Bone marrow (tissue), 2 donors: ENCODE measurements around the gene VWA3B.
"Not testable (repeated sequence)": the region's sequence is repeated elsewhere in the genome, so short reads cannot be mapped to it uniquely, and the experiment has no call there.

Source experiments
- DNase-seq, 2 donors: peaks; one replicate each; lab custom pipeline; 2025; lab: John Stamatoyannopoulos, UW

The VWA3B gene

DNA sequence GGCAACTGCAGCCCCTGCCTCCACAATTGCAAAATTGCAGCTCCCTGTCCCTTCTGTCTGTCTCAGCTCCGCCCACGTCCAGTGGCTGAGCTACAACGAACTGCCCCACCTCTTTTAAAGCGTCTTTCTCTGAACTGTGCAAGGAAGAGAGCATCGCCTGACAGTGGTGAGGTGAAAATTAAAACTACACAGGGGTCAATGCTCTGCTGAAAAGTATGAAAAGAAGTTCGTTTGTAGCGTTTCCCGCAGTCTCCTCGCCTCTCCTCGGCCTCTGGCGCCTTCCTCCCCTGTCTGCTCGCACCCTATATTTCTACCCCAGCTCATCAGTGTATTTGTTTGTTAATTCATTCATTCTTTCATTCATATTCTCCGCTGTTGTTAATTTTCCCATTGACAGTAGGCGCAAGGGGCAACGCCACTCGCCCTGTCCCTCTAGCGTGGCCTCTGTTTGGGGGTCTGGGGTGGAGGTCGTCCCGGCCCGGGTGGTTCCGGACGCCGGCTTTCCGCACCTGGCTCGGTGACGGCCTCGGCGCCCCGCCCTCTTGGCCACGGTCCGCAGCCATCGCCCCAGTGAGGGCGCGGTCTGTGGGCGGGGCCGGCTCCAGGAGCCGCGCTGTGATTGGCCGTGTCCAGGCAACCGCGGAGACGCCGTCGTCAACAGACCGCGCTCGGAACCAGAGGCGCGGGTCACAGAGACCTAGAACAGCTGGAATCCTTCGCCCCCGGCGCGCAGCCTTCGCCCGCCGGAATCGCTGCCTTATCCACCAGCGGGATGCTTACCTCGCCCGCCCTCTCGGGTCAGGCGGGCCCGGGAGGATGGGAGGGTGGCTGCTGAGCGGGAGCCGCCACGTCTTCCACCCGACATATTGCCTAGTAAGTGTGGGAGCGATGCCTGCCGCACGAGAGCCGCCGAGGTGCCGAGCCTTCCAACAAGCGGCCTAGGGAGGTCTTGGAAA lies at the start of gene VWA3B:
VWA3B (plus strand) TSS at position 677 of the 956 bp plus-strand sequence. CDS start 5,926 bp downstream, outside the sequence.
- DNase-seq: peak in 1 of 2 donors; percentile 39

GRCh38 chr2:98037206-98037605 lies 49.8 kb upstream of the VWA3B start:
- no peak for DNase-seq

DNA sequence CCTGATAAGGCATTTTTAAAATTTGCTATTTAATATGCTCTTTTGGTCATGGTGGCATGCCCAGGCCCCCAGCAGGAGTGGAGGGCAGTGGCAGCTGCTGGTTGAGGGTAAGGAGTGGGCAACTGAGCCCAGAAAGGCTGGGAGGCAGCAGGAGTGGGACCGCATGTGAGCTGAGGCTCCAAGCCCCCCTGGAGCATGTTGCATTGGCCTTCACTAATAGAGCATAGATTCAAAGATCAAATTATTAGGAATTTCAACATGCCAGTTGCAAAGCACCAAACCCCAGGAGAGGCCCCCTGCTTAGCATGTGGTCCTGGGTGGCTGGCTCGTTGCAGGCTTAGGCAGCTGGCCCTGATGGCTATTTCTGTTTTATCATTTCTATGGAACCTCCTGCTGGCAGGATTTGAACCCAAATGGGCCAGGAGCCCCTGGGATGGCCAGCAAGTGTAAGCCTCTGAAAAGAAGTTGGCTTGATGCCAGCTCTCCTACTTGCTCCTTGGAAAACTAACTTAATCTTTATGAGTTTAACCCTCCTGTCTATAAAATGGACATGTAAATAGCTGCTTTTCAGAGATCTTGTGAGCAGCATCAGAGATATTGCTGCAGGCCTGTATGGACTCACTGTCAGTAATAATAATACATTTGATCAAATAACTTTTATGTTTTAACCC lies 49.2 kb upstream of the VWA3B start:
- DNase-seq: no peak

DNA sequence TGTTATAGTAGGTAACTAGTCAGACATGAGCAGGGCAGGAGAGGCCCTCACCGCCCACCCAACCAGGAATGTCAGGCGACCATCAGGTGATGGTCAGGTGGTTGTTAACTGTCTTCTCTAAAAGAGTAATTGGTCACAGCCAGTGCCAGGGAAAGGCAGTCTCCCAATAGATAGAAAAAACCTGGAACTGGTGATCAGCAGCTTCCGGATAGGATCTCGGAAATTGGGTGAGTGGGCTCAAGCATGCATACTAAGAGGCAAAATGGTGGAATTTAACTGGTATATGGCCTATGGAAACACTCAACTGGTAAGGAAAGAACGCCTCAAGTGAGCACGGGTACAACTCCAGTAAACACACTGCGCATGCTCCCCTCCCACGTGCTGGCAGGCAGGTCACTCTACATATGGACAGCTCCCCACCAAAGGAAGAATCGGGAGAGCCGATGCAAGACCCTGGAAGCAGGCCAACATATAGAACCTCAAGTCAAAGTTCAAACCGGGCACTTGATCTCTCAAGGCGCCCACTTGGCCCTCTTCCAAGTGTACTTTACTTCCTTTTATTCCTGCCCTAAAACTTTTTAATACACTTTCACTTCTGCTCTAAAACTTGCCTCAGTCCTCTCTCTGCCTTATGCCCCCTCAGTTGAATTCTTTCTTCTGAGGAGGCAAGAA lies 47.7 kb upstream of the VWA3B start:
- peak in 1 of 2 donors; percentile 19 for DNase-seq

GRCh38 chr2:98040331-98040939 lies 46.5 kb upstream of the VWA3B start:
- DNase-seq: no peak

GRCh38 chr2:98043101-98043500 lies 43.9 kb upstream of the VWA3B start:
- no peak for DNase-seq

DNA sequence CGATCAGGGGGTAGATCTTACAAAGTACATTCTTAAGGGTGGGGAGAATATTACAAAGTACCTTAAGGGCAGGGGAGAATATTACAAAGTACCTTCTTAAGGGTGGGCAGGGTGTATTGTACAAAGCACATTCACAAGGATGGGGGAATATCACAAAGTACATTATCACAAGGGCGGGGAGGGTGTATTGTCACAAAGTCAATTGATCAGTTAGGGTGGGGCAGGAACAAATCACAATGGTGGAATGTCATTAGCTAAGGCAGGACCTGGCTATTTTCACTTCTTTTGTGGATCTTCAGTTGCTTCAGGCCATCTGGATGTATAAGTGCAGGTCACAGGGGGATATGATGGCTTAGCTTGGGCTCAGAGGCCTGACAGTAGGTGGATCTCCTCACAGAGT lies 42.2 kb upstream of the VWA3B start:
- DNase-seq: not testable (repeated sequence)

DNA sequence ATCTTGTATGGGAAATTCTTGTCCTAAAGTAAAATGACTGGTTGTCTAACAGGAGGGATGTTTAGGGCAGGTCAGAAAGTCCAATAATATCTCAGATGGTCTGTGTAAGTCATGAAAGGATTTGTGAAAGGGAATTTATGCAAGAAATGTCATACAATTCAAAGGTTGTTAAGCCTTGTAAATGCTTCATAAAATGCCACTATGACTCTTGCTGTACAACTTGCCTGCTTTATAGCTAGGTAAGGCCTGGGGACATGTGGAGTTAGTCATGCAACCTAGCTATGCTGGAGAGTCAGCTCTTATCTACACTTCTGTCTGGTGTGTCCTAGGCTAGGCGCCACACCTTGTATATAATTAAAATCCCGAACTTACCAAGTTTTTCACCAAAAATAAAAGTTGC lies 36.9 kb upstream of the VWA3B start:
- DNase-seq: no peak

DNA sequence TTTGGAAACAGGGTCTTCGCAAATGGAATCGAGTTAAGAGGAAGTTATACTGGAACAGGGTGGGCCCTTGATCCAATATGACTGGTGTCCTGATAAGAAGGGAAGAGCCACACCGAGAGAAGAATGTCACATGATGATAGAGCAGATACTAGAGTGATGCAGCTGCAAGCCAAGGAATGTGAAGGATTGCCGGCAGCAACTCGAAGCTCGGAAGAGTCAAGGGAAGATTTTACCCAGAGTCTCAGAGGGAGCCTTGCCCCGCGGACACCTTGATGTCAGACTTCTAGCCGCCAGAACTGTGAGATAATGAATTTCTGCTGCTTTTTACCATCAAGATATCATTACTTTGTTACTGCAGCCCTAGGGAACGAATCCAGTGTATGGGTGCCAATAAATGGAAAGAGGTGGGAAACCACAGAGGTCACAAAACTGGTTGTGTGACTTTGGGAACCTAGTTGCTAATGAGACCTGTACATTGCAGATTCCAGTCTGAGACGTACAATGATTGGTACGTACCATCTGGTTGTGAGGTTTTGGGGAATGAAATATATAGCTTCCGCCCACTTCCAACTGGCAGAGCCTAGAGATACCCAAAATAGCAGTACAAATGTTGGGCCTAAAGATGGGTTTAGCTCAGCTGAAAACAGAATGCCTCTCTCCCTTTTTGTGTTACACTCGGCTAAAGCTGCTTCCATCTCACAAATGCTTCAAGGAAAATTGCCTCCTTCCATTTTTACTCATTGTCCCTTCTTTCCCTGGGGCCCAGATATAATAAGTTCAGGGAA lies 28.6 kb upstream of the VWA3B start:
- DNase-seq: no peak

DNA sequence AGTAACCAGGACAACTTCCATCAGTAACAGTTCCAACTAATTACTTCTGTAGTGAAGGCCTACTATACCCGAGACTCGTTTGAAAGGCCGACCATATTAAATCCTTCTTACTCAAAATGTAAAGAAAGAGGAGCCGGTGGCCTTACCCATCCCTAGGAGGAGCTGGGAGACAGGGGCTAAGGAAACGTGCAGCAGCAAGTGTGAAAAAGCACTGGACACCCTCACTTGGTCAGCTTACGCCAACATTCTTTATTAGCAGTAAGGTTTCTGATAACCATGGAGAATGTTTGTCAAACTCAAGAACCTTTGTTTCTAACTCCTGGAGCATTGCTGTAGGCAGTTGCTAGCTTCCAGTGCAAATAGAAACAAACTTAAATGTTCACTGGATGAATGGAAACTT lies 26.7 kb upstream of the VWA3B start:
- no peak for DNase-seq

- DNase-seq: no peak
These were observed 23.6 kb upstream of the VWA3B start for GRCh38 chr2:98063291-98063854.

GRCh38 chr2:98065808-98066207 lies 21.2 kb upstream of the VWA3B start:
- no peak for DNase-seq

- DNase-seq: no peak
These were observed 19.8 kb upstream of the VWA3B start for GRCh38 chr2:98067160-98067559.

DNA sequence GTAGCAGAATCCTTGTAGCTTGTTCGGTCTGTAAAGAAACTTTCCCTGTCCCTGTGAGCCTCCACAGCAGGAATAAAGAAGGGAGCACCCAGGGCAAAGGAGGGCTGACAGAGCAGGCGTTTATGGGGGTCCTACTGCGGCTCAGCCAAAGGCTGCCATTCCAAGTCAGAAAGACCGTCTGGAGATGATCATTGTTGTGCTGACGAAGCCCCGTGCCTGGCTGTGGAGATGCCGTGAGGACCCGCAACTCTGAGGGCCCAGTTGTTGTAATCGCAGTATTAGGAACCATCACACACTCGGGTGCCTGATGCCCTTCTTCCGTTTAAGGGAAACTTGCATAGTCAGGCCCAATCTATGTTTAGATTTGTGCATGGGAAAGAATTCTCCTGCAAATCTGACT lies 16.9 kb upstream of the VWA3B start:
- no peak for DNase-seq

- DNase-seq: no peak
These were observed 14.5 kb upstream of the VWA3B start for GRCh38 chr2:98072442-98072841.

DNA sequence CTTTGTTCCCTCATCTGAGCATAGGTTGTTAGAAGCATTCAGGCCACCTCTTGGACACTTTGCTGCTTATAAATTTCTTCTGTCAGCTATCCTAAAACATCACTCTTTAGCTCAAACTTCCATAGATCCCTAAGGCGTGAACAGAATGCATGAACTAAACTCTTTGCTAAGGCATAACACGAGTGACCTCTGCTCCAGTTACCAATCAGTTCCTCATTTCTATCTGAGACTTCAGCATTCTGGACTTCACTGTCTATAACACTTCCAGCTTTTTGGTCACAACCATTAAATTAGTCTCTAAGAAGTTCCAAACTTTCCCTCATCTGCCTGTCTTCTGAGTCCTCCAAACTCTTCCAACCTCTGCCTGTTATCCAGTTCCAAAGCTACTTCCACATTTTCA lies 8.3 kb upstream of the VWA3B start:
- DNase-seq: no peak

- no peak for DNase-seq
These were observed 2.7 kb upstream of the VWA3B start for GRCh38 chr2:98084151-98084868.

GRCh38 chr2:98084869-98085238 lies 2.1 kb upstream of the VWA3B start:
- DNase-seq: no peak

DNA sequence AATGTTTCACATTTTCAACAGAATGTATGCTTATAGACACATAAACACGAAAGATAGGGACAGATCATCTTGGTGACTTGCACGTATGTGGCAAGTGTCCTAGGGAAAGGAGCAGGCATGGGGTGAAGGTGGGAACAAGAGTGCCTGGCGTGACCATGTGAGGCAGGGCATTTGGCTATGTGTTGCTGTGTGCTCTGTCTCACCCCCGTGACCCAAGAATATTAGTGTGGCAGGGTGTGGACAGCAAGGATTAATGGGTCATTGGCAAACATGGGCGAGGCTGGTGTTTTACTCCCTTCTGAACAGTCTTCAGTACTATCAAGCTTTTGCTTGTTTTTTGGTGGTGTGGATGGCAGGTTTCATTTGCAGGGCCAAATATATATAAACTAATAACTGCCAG lies 1.3 kb upstream of the VWA3B start:
- no peak for DNase-seq

GRCh38 chr2:98087447-98088020 lies 567 bp downstream of the VWA3B start:
- no peak for DNase-seq
